B cell (primary cell): ENCODE data around the gene CHCHD2. TPM values are rescaled to one million over a fixed set of nuclear protein-coding genes. Genes with fewer than 3 reads are reported as not detected.

Experiments
- ATAC-seq: fragments of 200-7000 bp; cut with Tn5 transposase; one replicate; pipeline ENCODE4 v1.10.0; 2021; ENCODE audit warnings: low read depth, mild to moderate bottlenecking, moderate number of reproducible peaks, moderate library complexity
- CTCF ChIA-PET: fragments of 350-600 bp; sonication (Branson Sonifier 250); formaldehyde crosslinking; loops from one replicate; lab custom pipeline; 2021; ENCODE audit warnings: antibody characterized with exemption, inconsistent platforms; lab: Charles Lee
- POLR2A ChIA-PET: fragments of 350-600 bp; sonication (Branson Sonifier 250); formaldehyde crosslinking; loops from one replicate; lab custom pipeline; 2021; ENCODE audit warnings: antibody characterized with exemption; lab: Charles Lee
- DNase-seq: peaks from one replicate; pipeline ENCODE4 v3.0.0; 2013
- H2AFZ ChIP-seq: 2 replicates; pipeline ENCODE4 v1.6.1; 2012; ENCODE audit warnings: mild to moderate bottlenecking, low read depth, low read length; ENCODE audit not compliant: insufficient read depth, poor library complexity, severe bottlenecking
- H3K27ac ChIP-seq, 2 donors: 1 replicate in 1 of 2; 2 replicates in 1 of 2; pipeline ENCODE4 v1.5.1; 2012 to 2013; ENCODE audit warnings: low read length in 2 of 2, mild to moderate bottlenecking in 2 of 2, moderate library complexity in 1 of 2
- H3K27me3 ChIP-seq, 4 experiments: fragments of 200-600 bp in 1 of 4; sonication (generic) in 1 of 4; replicated peaks in 1 of 4; 1 replicate in 2 of 4; 2 replicates in 2 of 4; pipeline versions ENCODE4 v1.6.1 to v1.7.0; 2013 to 2016; ENCODE audit warnings: low read length in 3 of 4, mild to moderate bottlenecking in 2 of 4, mixed read lengths in 1 of 4, moderate library complexity in 1 of 4; ENCODE audit not compliant: insufficient read depth in 4 of 4, control insufficient read depth in 3 of 4; ENCODE audit errors: control extremely low read depth in 1 of 4
- H3K36me3 ChIP-seq, 2 experiments: replicated peaks in 1 of 2; 1 replicate in 1 of 2; 2 replicates in 1 of 2; pipeline versions ENCODE4 v1.6.1 to v1.7.1; 2013; ENCODE audit warnings: low read length in 1 of 2; ENCODE audit not compliant: insufficient read depth in 2 of 2, control insufficient read depth in 1 of 2; ENCODE audit errors: control extremely low read depth in 1 of 2, extremely low read depth in 1 of 2
- H3K4me1 ChIP-seq, 2 donors: fragments of 200-600 bp in 1 of 2; sonication (generic) in 1 of 2; 1 replicate in 1 of 2; 2 replicates in 1 of 2; pipeline versions ENCODE4 v1.5.1 to v1.6.1; 2013 to 2017; ENCODE audit warnings: low read length in 2 of 2; ENCODE audit not compliant: control insufficient read depth in 2 of 2, insufficient read depth in 2 of 2
- H3K4me2 ChIP-seq: replicated peaks from 2 replicates; pipeline ENCODE3; 2012; ENCODE audit warnings: mild to moderate bottlenecking, low read depth, low read length; ENCODE audit not compliant: poor library complexity, severe bottlenecking
- H3K4me3 ChIP-seq, 5 experiments: fragments of 200-600 bp in 1 of 5; sonication (generic) in 1 of 5; 1 replicate in 3 of 5; 2 replicates in 2 of 5; pipeline versions ENCODE4 v1.5.1 to v1.7.0; 2011 to 2016; ENCODE audit warnings: low read length in 4 of 5, mild to moderate bottlenecking in 4 of 5, low read depth in 2 of 5, control low read depth in 1 of 5, moderate library complexity in 1 of 5; ENCODE audit not compliant: insufficient read depth in 1 of 5; ENCODE audit errors: control extremely low read depth in 1 of 5, extremely low read depth in 1 of 5
- H3K79me2 ChIP-seq: fragments of 200-600 bp; sonication (generic); one replicate; pipeline ENCODE4 v1.6.0; 2016; ENCODE audit warnings: low read length; ENCODE audit not compliant: control insufficient read depth, insufficient read depth
- H3K9ac ChIP-seq: fragments of 200-600 bp; sonication (generic); 2 replicates; pipeline ENCODE4 v1.6.1; 2017; ENCODE audit warnings: mild to moderate bottlenecking, low read length, moderate library complexity
- H3K9me3 ChIP-seq, 3 donors: one replicate each; pipeline versions ENCODE4 v1.6.1 to v1.7.1; 2013; ENCODE audit warnings: low read length in 2 of 3; ENCODE audit not compliant: control insufficient read depth in 2 of 3, insufficient read depth in 1 of 3; ENCODE audit errors: control extremely low read depth in 1 of 3
- H4K20me1 ChIP-seq: 2 replicates; pipeline ENCODE4 v1.6.0; 2012; ENCODE audit warnings: mild to moderate bottlenecking, low read length; ENCODE audit not compliant: insufficient read depth, control insufficient read depth, poor library complexity, severe bottlenecking
- H3K27ac Mint-ChIP-seq: one replicate; pipeline ENCODE4 v1.8.0; 2021; ENCODE audit warnings: mixed read lengths
- H3K27me3 Mint-ChIP-seq: one replicate; pipeline ENCODE4 v1.8.0; 2021; ENCODE audit warnings: mixed read lengths
- H3K4me1 Mint-ChIP-seq: one replicate; pipeline ENCODE4 v1.8.0; 2021; ENCODE audit warnings: mixed read lengths
- H3K4me3 Mint-ChIP-seq: one replicate; pipeline ENCODE4 v1.8.0; 2021; ENCODE audit warnings: mixed read lengths
- H3K9me3 Mint-ChIP-seq: one replicate; pipeline ENCODE4 v1.8.0; 2022; ENCODE audit warnings: mixed read lengths; ENCODE audit not compliant: insufficient read depth
- EZH2 ChIP-seq: IDR thresholded peaks from 2 replicates; pipeline ENCODE4 v1.6.1; 2012; ENCODE audit warnings: borderline replicate concordance, low read depth, mild to moderate bottlenecking, moderate library complexity, low read length; ENCODE audit not compliant: insufficient read depth, poor library complexity, severe bottlenecking
- WGBS: methylation state at CpG from one replicate; pipeline ENCODE4 v1.1.5; 2013; ENCODE audit warnings: missing lambda C conversion rate; ENCODE audit not compliant: insufficient coverage; 5-methylcytosine and 5-hydroxymethylcytosine counted together
- intact Hi-C: fragments of 100-400 bp; cut with micrococcal nuclease; formaldehyde crosslinking; loops from one replicate; pipeline ENCODE4 v1.10.0; 2022
- polyA plus RNA-seq: library from polyadenylated mRNA; depleted of rRNA; stranded (reverse); fragments of >200 nt; gene quantifications from 2 replicates; pipeline ENCODE4 v1.2.3, GENCODE V29; 2012
- total RNA-seq, 2 donors: library from RNA; stranded (reverse); fragments of 120-200 nt in 1 of 2; gene quantifications; 1 replicate in 1 of 2; 2 replicates in 1 of 2; pipeline versions ENCODE4 v1.2.3 to v1.2.4, GENCODE V29; 2013 to 2022
- TF ChIP-seq, protein P1 (sequence below): fragments of 200-600 bp; IDR thresholded peaks from one replicate; pipeline ENCODE4 v1.8.0; 2022; ENCODE audit warnings: antibody characterized with exemption, mild to moderate bottlenecking

The CHCHD2 gene
- total and polyA plus RNA-seq, 2 donors (not counting 1 experiment from before 2014, with no cell fraction given): 166 to 286 TPM

DNA sequence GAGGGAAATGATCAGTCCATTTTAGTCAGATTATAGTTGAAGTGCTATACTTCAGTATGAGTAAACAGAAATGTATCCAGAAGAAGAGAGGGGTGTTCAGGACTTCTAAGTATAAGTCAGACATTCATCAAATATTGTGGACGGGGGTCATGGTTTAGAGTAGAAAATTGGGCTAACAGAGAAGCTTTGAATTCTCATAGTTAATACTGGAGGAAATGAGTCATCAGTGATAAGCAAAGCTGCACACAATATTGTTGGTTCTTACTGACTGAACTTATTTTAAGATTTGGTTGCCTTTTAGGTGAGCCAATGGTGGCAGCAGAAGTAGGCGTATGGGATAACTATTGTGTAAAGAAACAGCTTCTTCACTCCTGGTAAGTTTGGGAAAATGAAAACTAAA, 43.9 kb downstream of the CHCHD2 start:
- POLR2A ChIA-PET: interaction anchor here (0.9 kb wide), 1 partner anchor 11 kb away, joined by 4 read pairs; the partner anchor contains the start of genes CCT6A and PSPH
- DNase-seq (no peak), ATAC-seq (no peak)
- no peak for TF ChIP-seq EZH2
- TF ChIP-seq, protein P1, sequence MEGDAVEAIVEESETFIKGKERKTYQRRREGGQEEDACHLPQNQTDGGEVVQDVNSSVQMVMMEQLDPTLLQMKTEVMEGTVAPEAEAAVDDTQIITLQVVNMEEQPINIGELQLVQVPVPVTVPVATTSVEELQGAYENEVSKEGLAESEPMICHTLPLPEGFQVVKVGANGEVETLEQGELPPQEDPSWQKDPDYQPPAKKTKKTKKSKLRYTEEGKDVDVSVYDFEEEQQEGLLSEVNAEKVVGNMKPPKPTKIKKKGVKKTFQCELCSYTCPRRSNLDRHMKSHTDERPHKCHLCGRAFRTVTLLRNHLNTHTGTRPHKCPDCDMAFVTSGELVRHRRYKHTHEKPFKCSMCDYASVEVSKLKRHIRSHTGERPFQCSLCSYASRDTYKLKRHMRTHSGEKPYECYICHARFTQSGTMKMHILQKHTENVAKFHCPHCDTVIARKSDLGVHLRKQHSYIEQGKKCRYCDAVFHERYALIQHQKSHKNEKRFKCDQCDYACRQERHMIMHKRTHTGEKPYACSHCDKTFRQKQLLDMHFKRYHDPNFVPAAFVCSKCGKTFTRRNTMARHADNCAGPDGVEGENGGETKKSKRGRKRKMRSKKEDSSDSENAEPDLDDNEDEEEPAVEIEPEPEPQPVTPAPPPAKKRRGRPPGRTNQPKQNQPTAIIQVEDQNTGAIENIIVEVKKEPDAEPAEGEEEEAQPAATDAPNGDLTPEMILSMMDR: no peak
- Mint-ChIP-seq H3K27me3 (no peaks in the 10 kb centered on the region), H3K9me3 (no peaks in the 10 kb centered on the region), H3K4me3 (peak overlapping the region; percentile 7), H3K27ac (peak overlapping the region; percentile 47), H3K4me1 (peaks cover 22% of the 10 kb centered on the region)
- intact Hi-C loops: no loop called here
- Histone ChIP-seq H3K27ac (peak overlapping the region in 1 of 2 donors; percentile 31), H3K79me2 (peaks cover 13% of the 10 kb centered on the region), H2AFZ (no peak overlapping the region), H3K4me2 (no peak overlapping the region), H4K20me1 (no peaks in the 10 kb centered on the region), H3K27me3 (no peaks in the 10 kb centered on the region), H3K9ac (no peak overlapping the region), H3K4me1 (peaks cover 5 to 12% of the 10 kb centered on the region in 2 donors), H3K4me3 (no peak overlapping the region), H3K9me3 (no peaks in the 10 kb centered on the region), H3K36me3 (peaks cover 22 to 45% of the 10 kb centered on the region in 2 experiments)
- CTCF ChIA-PET: interaction anchor here (1.2 to 1.7 kb wide), 2 partner anchors 11 to 29 kb away, joined by 4 read pairs; no protein-coding TSS in a partner anchor
- WGBS: 100% methylated on average over 1 of the region's 2 CpGs

DNA sequence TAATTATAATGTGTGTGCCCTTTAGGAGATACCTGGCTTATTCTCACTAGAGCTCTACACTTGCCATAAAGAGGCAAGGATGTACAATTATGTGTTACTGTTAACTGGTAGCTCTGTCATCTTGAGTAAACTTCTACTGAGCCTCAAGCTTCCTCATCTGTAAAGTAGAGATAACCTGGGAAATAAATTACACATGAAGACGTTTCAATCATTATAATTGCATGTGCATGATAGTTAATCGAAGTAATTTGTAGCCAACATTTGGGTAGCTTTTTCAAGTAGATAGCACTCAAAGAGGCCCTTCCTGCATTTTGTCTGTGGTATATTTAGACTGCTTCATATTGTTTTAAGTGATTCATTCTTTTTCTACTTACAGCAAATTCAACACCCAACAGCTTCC, 52.3 kb downstream of the CHCHD2 start:
- no peak overlapping the region for H3K27ac Mint-ChIP-seq
- H3K4me1 Mint-ChIP-seq: peaks cover 30% of the 10 kb centered on the region

More for the DNA sequence above, 52.3 kb downstream of the CHCHD2 start:
- H3K27me3 ChIP-seq: no peaks in the 10 kb centered on the region
- H3K36me3 ChIP-seq: peaks cover 7 to 45% of the 10 kb centered on the region in 2 experiments
- intact Hi-C loops: loop anchor here (5.0 kb wide), 1 partner anchor 167 kb away; the partner anchor contains the start of gene ZNF713
- Mint-ChIP-seq H3K27me3 (no peaks in the 10 kb centered on the region), H3K9me3 (no peaks in the 10 kb centered on the region), H3K4me3 (peak overlapping the region; percentile 35)
- H3K9ac ChIP-seq: no peak overlapping the region
- no peak overlapping the region for H3K27ac ChIP-seq
- CTCF ChIA-PET: interaction anchor here (1.2 to 1.9 kb wide), 3 partner anchors 12 to 20 kb away, joined by 3 to 10 read pairs (median 4); no protein-coding TSS in a partner anchor
- WGBS: no CpG with 5 or more reads among the region's 2 CpGs
- POLR2A ChIA-PET: interaction anchor here (0.6 kb wide), 1 partner anchor 514 kb away, joined by 3 read pairs; no protein-coding TSS in a partner anchor
- no peak overlapping the region for H3K4me3 ChIP-seq
- no peaks in the 10 kb centered on the region for H3K9me3 ChIP-seq
- no peak for ATAC-seq
- TF ChIP-seq, protein P1: no peak
- no peak for TF ChIP-seq EZH2
- peaks cover 21% of the 10 kb centered on the region for H3K79me2 ChIP-seq
- peaks cover 17 to 25% of the 10 kb centered on the region in 2 donors for H3K4me1 ChIP-seq
- no peak overlapping the region for H2AFZ ChIP-seq
- no peak for DNase-seq
- no peak overlapping the region for H3K4me2 ChIP-seq
- H4K20me1 ChIP-seq: no peaks in the 10 kb centered on the region
